ENCODE measurements around the gene KCNA2. TPM values are rescaled to one million over a fixed set of nuclear protein-coding genes. Genes with fewer than 3 reads are reported as not detected.

The KCNA2 gene
- polyA plus RNA-seq, 1 of the 3 experiments (the other 2 are of a cell fraction), result not detected

DNA sequence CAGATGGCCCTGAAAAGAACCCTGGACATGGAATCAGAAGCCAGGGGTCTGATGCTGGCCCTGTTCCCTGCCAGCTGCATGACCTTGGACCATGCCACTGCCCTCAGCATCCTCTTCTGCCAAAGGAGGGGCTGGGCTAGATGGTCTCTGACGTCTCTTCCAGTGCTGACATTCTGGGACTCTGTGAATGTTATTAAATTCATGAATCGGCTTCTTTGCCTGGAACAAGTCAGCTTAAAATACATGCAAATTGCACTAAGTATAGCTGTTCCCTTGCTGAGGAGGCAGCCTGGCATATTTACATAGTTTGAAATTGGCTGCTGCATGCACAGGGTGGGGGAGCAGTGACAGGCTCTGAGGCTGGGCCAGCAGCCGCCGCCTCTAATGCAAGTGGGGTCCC is 23.8 kb downstream of the KCNA2 start:
- Histone ChIP-seq H2AFZ (ENCODE audit: low read depth) (no peak overlapping the region), H3K9me2 (no peaks in the 10 kb centered on the region), H3K4me1 (ENCODE audit: control insufficient read depth in 1 of 2, insufficient read depth in 2 of 2, low read depth in 1 of 2, low read length in 1 of 2) (no peaks in the 10 kb centered on the region), H3K9ac (no peak overlapping the region), H3K4me2 (no peak overlapping the region), H3K79me2 (ENCODE audit: insufficient read depth) (no peaks in the 10 kb centered on the region), H3K4me3 (ENCODE audit: low read depth in 2 of 2, low read length in 1 of 2) (no peak overlapping the region), H3K27me3 (ENCODE audit: insufficient read depth) (no peaks in the 10 kb centered on the region), H3K27ac (ENCODE audit: low read depth in 2 of 2, low read length in 1 of 2) (no peak overlapping the region), H3K36me3 (replicated peaks in 1 of 2; ENCODE audit: control insufficient read depth in 1 of 2, insufficient read depth in 2 of 2, low read length in 1 of 2) (no peaks in the 10 kb centered on the region), H3F3A (replicated peaks; ENCODE audit: insufficient read depth) (no peaks in the 10 kb centered on the region), H4K20me1 (ENCODE audit: insufficient read depth) (no peaks in the 10 kb centered on the region), H3K9me3 (no peaks in the 10 kb centered on the region)
- ChIA-PET CTCF (interaction anchor here (1.0 to 4.9 kb wide), 7 partner anchors 11 to 184 kb away, joined by 3 to 20 read pairs (median 6); no protein-coding TSS in a partner anchor), POLR2A (no interaction called here)
- DNase-seq, result no peak
- TF ChIP-seq GABPA (IDR thresholded peaks at IDR 0.05; ENCODE audit: low read depth) (no peak), NRF1 (IDR thresholded peaks at IDR 0.05; ENCODE audit: low read depth, low read length) (no peak), RAD21 (IDR thresholded peaks at IDR 0.05; ENCODE audit: low read length) (no peak)
- TF ChIP-seq, protein P1, sequence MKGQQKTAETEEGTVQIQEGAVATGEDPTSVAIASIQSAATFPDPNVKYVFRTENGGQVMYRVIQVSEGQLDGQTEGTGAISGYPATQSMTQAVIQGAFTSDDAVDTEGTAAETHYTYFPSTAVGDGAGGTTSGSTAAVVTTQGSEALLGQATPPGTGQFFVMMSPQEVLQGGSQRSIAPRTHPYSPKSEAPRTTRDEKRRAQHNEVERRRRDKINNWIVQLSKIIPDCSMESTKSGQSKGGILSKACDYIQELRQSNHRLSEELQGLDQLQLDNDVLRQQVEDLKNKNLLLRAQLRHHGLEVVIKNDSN (IDR thresholded peaks at IDR 0.05; ENCODE audit: borderline replicate concordance, low read depth), result no peak
- WGBS (ENCODE audit: low lambda C conversion rate), result 42% methylated on average over 4 of the region's 4 CpGs

DNA sequence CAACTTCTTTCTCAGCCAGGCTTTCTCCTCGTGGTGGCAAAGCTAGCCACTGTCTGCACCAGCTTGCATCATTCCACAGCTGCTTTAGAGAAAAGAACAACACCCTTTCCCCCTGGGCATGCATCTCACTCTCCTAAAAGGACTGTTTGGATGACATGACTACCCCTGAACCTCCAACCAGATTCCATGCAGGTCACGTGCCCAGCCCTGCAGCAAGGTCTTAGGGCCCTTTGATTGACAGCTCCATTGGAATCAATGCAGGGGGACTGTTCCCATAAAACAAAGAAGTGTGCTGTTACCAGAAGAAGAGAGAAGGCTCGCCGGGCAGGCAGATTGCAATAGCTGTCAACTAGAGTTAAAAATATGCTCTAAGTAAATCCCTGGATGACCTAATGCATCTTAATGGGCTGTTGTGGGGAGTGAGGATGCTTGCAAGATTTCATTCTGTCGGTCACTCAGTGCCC is 24.4 kb downstream of the KCNA2 start:
- ChIA-PET CTCF (interaction anchor here (1.3 to 4.9 kb wide), 5 partner anchors 12 to 185 kb away, joined by 4 to 20 read pairs (median 6); no protein-coding TSS in a partner anchor), POLR2A (no interaction called here)
- no peaks in the 10 kb centered on the region for H3K79me2 ChIP-seq (ENCODE audit: insufficient read depth)
- H3K4me2 ChIP-seq, result no peak overlapping the region
- H2AFZ ChIP-seq (ENCODE audit: low read depth), result no peak overlapping the region
- H3K9me3 ChIP-seq, result no peaks in the 10 kb centered on the region
- 32% methylated on average over 5 of the region's 5 CpGs for WGBS (ENCODE audit: low lambda C conversion rate)
- H3K4me1 ChIP-seq (ENCODE audit: control insufficient read depth in 1 of 2, insufficient read depth in 2 of 2, low read depth in 1 of 2, low read length in 1 of 2), result no peaks in the 10 kb centered on the region
- no peak overlapping the region for H3K27ac ChIP-seq (ENCODE audit: low read depth in 2 of 2, low read length in 1 of 2)
- H3K9ac ChIP-seq, result no peak overlapping the region
- no peak overlapping the region for H3K4me3 ChIP-seq (ENCODE audit: low read depth in 2 of 2, low read length in 1 of 2)
- DNase-seq, result no peak
- 0 out of 2 replicates have a peak, but pooled peaks cover 4% of the 10 kb centered on the region for H3K9me2 ChIP-seq
- H3F3A ChIP-seq (replicated peaks; ENCODE audit: insufficient read depth), result no peaks in the 10 kb centered on the region
- TF ChIP-seq EP300 (IDR thresholded peaks at IDR 0.05; ENCODE audit: borderline replicate concordance in 1 of 2, low read depth in 1 of 2, low read length in 1 of 2), result no peak
- TF ChIP-seq FOSL2 (IDR thresholded peaks at IDR 0.05; ENCODE audit: borderline replicate concordance, low read depth), result no peak
- TF ChIP-seq, protein P2, sequence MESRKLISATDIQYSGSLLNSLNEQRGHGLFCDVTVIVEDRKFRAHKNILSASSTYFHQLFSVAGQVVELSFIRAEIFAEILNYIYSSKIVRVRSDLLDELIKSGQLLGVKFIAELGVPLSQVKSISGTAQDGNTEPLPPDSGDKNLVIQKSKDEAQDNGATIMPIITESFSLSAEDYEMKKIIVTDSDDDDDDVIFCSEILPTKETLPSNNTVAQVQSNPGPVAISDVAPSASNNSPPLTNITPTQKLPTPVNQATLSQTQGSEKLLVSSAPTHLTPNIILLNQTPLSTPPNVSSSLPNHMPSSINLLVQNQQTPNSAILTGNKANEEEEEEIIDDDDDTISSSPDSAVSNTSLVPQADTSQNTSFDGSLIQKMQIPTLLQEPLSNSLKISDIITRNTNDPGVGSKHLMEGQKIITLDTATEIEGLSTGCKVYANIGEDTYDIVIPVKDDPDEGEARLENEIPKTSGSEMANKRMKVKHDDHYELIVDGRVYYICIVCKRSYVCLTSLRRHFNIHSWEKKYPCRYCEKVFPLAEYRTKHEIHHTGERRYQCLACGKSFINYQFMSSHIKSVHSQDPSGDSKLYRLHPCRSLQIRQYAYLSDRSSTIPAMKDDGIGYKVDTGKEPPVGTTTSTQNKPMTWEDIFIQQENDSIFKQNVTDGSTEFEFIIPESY (IDR thresholded peaks at IDR 0.05; ENCODE audit: borderline replicate concordance, low read depth), result no peak
- TF ChIP-seq TEAD4 (IDR thresholded peaks at IDR 0.05; ENCODE audit: borderline replicate concordance, insufficient read depth), result no peak
- H3K27me3 ChIP-seq (ENCODE audit: insufficient read depth), result no peaks in the 10 kb centered on the region
- no peaks in the 10 kb centered on the region for H3K36me3 ChIP-seq (replicated peaks in 1 of 2; ENCODE audit: control insufficient read depth in 1 of 2, insufficient read depth in 2 of 2, low read length in 1 of 2)
- no peaks in the 10 kb centered on the region for H4K20me1 ChIP-seq (ENCODE audit: insufficient read depth)

DNA sequence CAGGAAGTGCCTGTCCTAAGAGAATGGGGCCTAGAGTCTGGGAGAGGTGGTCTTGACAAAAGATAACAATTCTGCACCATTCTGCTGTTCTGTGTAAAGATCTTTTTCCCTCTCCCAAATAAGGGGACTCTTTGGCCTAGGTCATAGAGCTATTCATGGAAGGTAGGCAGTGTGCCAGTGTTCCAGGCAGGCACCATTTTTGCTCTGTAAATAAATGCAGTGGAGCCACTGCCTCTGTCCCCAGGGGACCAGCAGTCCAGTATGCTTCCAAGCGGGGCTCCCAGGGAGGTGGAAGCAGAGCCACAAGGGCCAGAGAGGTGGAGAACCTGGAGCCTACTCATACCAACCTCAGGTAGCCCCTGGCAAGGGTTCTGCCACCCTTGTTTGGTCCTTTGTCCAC is 25.9 kb downstream of the KCNA2 start:
- no peaks in the 10 kb centered on the region for H3K27me3 ChIP-seq (ENCODE audit: insufficient read depth)

More for the DNA sequence above, 25.9 kb downstream of the KCNA2 start:
- H3K79me2 ChIP-seq (ENCODE audit: insufficient read depth), result no peaks in the 10 kb centered on the region
- WGBS (ENCODE audit: low lambda C conversion rate), result 20% methylated on average over 1 of the region's 1 CpG
- H3K9me3 ChIP-seq, result no peaks in the 10 kb centered on the region
- H3K9me2 ChIP-seq, result 0 out of 2 replicates have a peak, but pooled peaks cover 4% of the 10 kb centered on the region
- no peaks in the 10 kb centered on the region for H3K4me1 ChIP-seq (ENCODE audit: control insufficient read depth in 1 of 2, insufficient read depth in 2 of 2, low read depth in 1 of 2, low read length in 1 of 2)
- ChIA-PET CTCF (interaction anchor here (1.1 to 4.9 kb wide), 2 partner anchors 24 to 25 kb away, joined by 3 to 20 read pairs; no protein-coding TSS in a partner anchor), POLR2A (no interaction called here)
- H3K9ac ChIP-seq, result no peak overlapping the region
- H4K20me1 ChIP-seq (ENCODE audit: insufficient read depth), result no peaks in the 10 kb centered on the region
- no peaks in the 10 kb centered on the region for H3F3A ChIP-seq (replicated peaks; ENCODE audit: insufficient read depth)
- H3K4me3 ChIP-seq (ENCODE audit: low read depth in 2 of 2, low read length in 1 of 2), result no peak overlapping the region
- no peak for DNase-seq
- H3K27ac ChIP-seq (ENCODE audit: low read depth in 2 of 2, low read length in 1 of 2), result no peak overlapping the region
- H2AFZ ChIP-seq (ENCODE audit: low read depth), result no peak overlapping the region
- H3K4me2 ChIP-seq, result no peak overlapping the region
- H3K36me3 ChIP-seq (replicated peaks in 1 of 2; ENCODE audit: control insufficient read depth in 1 of 2, insufficient read depth in 2 of 2, low read length in 1 of 2), result no peaks in the 10 kb centered on the region
- TF ChIP-seq, protein P3, sequence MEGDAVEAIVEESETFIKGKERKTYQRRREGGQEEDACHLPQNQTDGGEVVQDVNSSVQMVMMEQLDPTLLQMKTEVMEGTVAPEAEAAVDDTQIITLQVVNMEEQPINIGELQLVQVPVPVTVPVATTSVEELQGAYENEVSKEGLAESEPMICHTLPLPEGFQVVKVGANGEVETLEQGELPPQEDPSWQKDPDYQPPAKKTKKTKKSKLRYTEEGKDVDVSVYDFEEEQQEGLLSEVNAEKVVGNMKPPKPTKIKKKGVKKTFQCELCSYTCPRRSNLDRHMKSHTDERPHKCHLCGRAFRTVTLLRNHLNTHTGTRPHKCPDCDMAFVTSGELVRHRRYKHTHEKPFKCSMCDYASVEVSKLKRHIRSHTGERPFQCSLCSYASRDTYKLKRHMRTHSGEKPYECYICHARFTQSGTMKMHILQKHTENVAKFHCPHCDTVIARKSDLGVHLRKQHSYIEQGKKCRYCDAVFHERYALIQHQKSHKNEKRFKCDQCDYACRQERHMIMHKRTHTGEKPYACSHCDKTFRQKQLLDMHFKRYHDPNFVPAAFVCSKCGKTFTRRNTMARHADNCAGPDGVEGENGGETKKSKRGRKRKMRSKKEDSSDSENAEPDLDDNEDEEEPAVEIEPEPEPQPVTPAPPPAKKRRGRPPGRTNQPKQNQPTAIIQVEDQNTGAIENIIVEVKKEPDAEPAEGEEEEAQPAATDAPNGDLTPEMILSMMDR (IDR thresholded peaks at IDR 0.05), result no peak
- TF ChIP-seq EZH2phosphoT487 (IDR thresholded peaks at IDR 0.05; ENCODE audit: borderline replicate concordance, low read depth) (no peak), RCOR1 (IDR thresholded peaks at IDR 0.05; ENCODE audit: low read length) (no peak), GABPA (IDR thresholded peaks at IDR 0.05; ENCODE audit: low read depth) (no peak), NRF1 (IDR thresholded peaks at IDR 0.05; ENCODE audit: low read depth, low read length) (no peak), SIN3A (IDR thresholded peaks at IDR 0.05; ENCODE audit: borderline replicate concordance, low read depth, low read length) (no peak), MAX (IDR thresholded peaks at IDR 0.05; ENCODE audit: low read depth) (no peak), JUND (IDR thresholded peaks at IDR 0.05) (no peak), FOXJ3 (CRISPR knock-in tag; IDR thresholded peaks at IDR 0.05) (no peak)
- TF ChIP-seq, protein P1 (IDR thresholded peaks at IDR 0.05; ENCODE audit: borderline replicate concordance, low read depth), result no peak

All from SK-N-SH (cell line).